Uterus (tissue), 2 donors: ENCODE results near the gene TEAD4.

ENCODE experiments used
- POLR2A ChIP-seq, 2 donors: fragments of 450-650 bp; IDR thresholded peaks; one replicate each; pipeline ENCODE4 v1.6.1; 2016; ENCODE audit warnings: antibody characterized with exemption in 2 of 2, mild to moderate bottlenecking in 1 of 2, moderate library complexity in 1 of 2
- TF ChIP-seq, protein P1 (sequence below), 4 experiments: fragments of 200-600 bp in 2 of 4; fragments of 450-650 bp in 2 of 4; sonication (generic) in 2 of 4; IDR thresholded peaks; one replicate each; pipeline ENCODE4 v1.5.1; 2016 to 2019; ENCODE audit warnings: antibody characterized with exemption in 4 of 4, mild to moderate bottlenecking in 2 of 4, moderate library complexity in 1 of 4

DNA sequence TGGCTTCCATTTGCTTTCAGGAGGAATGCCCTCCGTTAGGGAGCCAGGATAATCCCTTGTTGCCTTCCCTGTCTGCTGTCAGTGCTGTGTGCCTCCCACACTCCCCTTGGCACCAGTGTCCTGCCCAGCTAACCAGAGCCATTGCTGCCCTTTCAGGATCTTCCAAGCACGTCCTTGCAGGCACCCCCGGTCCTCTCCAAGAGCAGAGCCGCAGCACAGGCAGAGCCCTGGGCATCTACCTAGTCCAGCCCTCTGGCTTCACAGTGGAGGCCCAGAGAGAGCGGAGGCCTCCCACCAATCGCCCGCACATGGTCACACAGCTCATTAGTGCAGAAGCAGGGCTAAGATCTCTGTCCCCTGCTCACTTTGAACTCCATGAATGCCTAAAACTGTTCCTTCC lies 79.0 kb downstream of the TEAD4 start:
- TF ChIP-seq, protein P1, sequence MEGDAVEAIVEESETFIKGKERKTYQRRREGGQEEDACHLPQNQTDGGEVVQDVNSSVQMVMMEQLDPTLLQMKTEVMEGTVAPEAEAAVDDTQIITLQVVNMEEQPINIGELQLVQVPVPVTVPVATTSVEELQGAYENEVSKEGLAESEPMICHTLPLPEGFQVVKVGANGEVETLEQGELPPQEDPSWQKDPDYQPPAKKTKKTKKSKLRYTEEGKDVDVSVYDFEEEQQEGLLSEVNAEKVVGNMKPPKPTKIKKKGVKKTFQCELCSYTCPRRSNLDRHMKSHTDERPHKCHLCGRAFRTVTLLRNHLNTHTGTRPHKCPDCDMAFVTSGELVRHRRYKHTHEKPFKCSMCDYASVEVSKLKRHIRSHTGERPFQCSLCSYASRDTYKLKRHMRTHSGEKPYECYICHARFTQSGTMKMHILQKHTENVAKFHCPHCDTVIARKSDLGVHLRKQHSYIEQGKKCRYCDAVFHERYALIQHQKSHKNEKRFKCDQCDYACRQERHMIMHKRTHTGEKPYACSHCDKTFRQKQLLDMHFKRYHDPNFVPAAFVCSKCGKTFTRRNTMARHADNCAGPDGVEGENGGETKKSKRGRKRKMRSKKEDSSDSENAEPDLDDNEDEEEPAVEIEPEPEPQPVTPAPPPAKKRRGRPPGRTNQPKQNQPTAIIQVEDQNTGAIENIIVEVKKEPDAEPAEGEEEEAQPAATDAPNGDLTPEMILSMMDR (IDR thresholded peaks at IDR 0.05), result no peak
- TF ChIP-seq POLR2A (IDR thresholded peaks at IDR 0.05), result no peak
